GM21723 (cell line): Measurements from ENCODE around the gene UFD1.
"Not testable (repeated sequence)": the region's sequence is repeated elsewhere in the genome, so short reads cannot be mapped to it uniquely, and the experiment has no call there.

ENCODE experiments used
- ATAC-seq: cut with Tn5 transposase; IDR thresholded peaks from one replicate; pipeline ENCODE4 v1.9.1; 2021; ENCODE audit warnings: mild to moderate bottlenecking, moderate library complexity; ENCODE audit not compliant: unreplicated experiment

The UFD1 gene

DNA sequence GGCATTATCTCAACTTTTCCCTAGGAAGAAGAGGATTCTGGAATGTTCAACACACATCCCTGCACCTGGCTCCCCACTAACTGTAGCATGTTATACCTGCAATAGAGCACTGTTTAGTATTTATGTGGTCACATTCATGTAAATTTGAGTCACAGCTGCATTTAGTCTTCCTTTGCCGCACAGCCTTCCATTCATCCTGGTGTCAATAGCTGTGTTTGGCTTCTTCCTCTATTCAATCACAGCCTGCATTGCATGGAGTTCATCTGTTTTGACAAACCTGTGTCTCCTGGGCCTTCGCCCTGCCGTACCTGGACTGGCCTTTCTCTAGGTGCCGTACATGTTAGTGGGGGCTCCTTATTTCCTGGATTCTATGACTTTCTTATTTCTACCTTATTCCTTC lies 27.4 kb downstream of the UFD1 start:
- no peak for ATAC-seq

- ATAC-seq, result no peak
Measured at GRCh38 chr22:19450363-19451175, 28.4 kb downstream of the UFD1 start.

DNA sequence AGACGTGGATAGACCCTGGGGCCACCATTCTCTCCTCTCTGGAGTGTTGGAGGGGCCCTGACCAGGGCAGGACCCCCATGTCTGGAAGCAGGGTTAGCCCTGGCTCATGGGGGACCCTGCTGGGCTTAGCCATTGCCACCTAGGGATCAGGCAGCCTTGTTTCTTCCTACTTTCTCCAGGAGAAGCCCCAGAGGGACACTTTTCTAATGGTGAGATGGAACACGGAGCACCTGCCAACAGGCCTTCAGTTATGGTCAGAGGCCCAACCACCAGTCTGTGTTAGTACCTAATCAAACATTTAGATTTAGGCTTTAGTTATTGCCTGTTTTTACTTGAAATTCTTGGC lies 29.6 kb downstream of the UFD1 start:
- no peak for ATAC-seq

DNA sequence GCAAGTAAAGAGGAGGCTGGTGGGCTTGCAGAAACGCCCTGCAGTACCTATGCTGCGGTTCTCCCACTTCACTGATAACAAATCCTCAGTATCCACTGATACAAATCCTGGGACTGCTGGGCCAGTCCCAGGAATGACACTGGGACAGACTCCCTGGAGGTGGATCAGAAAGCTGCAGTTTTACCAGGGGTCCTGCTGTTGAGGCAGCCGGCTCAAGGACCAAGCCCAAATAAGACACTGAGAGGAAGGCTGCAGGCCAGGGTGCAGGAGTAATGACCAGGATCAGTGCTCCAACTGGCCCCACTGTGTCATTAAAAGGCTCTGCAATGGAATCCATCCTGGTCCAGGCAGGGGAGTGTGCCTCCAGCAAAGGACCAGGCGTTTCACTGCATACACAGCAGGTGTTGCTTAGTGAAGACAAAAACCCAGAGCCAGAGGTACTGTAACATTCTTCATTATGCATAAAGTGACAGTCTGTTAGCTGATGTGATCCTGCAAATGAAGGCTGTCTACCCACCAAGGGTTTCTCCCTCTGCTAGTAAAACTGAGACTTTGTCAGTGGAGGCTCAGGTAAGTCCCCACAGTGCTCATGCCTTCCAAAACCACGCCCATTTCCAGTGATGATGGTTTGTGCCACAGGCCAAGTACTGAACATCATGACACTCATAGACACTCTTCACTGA lies 30.1 kb downstream of the UFD1 start:
- no peak for ATAC-seq

GRCh38 chr22:19448076-19448607 lies 30.9 kb downstream of the UFD1 start:
- peak; percentile 32 for ATAC-seq

GRCh38 chr22:19447330-19448075 lies 31.5 kb downstream of the UFD1 start, which contains the start of gene C22orf39:
Gene C22orf39, minus strand, starts transcription at chr22:19447711. Its CDS starts 23 bp downstream, at chr22:19447688.
- ATAC-seq, result peak; percentile 73

GRCh38 chr22:19446603-19447329 lies 32.2 kb downstream of the UFD1 start:
- peak; percentile 5 for ATAC-seq

DNA sequence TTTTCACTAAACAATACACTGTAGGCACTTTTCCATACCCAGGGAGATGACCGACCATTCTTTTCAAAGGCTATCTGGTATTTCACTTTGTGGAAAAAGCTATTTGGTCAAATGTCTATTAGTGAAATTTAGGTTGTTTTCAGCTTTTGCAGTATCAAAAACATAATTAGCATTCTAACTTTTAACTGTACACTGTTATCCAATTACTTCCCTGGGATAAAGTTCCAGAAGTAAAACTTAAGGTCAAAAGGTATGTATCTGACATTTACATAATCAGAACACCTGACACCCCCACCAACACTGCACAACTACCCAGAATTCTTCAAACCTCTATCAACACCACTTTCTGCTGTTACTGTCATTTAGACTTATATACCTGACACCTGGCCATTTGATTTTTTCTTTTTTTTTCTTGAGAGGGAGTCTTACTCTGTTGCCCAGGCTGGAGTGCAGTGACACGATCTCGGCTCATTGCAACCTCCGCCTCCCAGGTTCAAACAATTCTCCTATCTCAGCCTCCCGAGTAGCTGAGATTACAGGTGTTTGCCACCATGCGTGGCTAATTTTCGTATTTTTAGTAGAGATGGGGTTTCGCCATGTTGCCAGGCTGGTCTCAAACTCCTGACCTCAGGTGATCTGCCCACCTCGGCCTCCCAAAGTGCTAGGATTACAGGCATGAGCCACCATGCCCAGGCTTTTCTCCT lies 33.6 kb downstream of the UFD1 start:
- ATAC-seq, result not testable (repeated sequence)

GRCh38 chr22:19443544-19444211 lies 35.3 kb downstream of the UFD1 start:
- ATAC-seq, result no peak

- ATAC-seq, result no peak
Measured at GRCh38 chr22:19442166-19442565, 36.8 kb downstream of the UFD1 start.

DNA sequence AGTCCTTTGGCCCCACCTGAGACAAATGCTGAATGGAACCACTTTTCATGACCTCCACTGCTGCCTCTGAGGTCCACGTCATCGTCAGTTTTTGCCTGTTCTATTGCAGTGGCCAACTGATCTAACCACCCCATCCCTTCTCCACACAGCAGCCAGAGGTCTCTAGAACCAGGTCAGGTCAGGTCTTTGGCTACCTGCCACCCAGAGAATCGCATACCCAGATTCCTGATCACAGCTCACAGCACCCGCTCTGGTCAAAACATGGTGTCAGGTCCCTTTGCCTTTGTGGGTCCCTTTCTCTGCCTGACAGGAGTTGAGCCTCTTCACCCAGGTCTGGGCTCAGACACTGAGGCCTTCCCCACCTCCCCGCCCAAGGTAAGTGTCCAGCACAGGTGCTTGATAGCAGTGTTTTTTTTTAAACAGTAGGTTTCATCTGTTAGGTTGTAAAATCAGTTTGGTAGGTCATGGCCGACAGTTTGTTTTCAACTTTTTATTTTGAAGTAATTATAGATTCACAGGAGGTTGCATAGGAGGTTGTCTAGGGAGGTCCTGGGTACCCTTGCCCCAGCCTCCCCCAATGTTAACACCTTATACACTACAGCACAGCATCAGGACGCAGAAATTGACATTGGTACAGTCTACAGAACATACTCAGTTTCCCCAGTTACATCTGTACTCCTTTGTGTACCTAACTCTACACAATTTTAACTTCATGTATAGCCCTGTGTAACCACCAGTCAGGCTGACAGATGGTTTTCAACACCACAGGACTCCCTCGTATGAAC lies 38.4 kb downstream of the UFD1 start:
- no peak for ATAC-seq

GRCh38 chr22:19438298-19438697 lies 40.7 kb downstream of the UFD1 start:
- no peak for ATAC-seq

GRCh38 chr22:19436444-19437161 lies 42.4 kb downstream of the UFD1 start:
- ATAC-seq, result not testable (repeated sequence)

GRCh38 chr22:19434829-19435580 lies 44.0 kb downstream of the UFD1 start:
- no peak for ATAC-seq

- no peak for ATAC-seq
Measured at GRCh38 chr22:19434401-19434800, 44.6 kb downstream of the UFD1 start.

GRCh38 chr22:19432133-19432851 lies 46.7 kb downstream of the UFD1 start, which contains the start of gene MRPL40:
Gene MRPL40, plus strand, starts transcription at chr22:19432545. Its CDS starts 10 bp downstream, at chr22:19432555.
- ATAC-seq, result peak; percentile 71
